Endothelial cell of umbilical vein (primary cell): ENCODE measurements around the gene QRFP. TPM values are rescaled to one million over a fixed set of nuclear protein-coding genes. Genes with fewer than 3 reads are reported as not detected.

ENCODE experiments used
- BruUV-seq: library from RNA; stranded (reverse); fragments of 400-500 nt; replicated peaks from 2 replicates; lab custom pipeline; 2021; lab: Mats Ljungman, UMichigan
- CTCF ChIA-PET: fragments of 300-600, 350-600 bp; sonication (Branson Sonifier 250); formaldehyde crosslinking; loops from one replicate; lab custom pipeline; 2021; ENCODE audit warnings: antibody characterized with exemption, inconsistent platforms; lab: Charles Lee
- POLR2A ChIA-PET: fragments of 300-600, 350-600 bp; sonication (Branson Sonifier 250); formaldehyde crosslinking; loops from one replicate; lab custom pipeline; 2021; ENCODE audit warnings: antibody characterized with exemption, inconsistent platforms; lab: Charles Lee
- DNase-seq: peaks from one replicate; pipeline ENCODE4 v3.0.0-alpha.2; 2011; ENCODE audit warnings: low read depth, low spot score
- FAIRE-seq: peaks from 2 replicates; lab custom pipeline; 2011; peaks lifted over from hg19 to GRCh38; lab: Jason Lieb, UNC
- H2AFZ ChIP-seq: 2 replicates; pipeline ENCODE4 v1.6.0; 2012; ENCODE audit warnings: low read depth, low read length, control low read depth, inconsistent platforms
- H3K27ac ChIP-seq: 2 replicates; pipeline ENCODE4 v1.5.1; 2011; ENCODE audit warnings: low read depth, mild to moderate bottlenecking, control low read depth, low read length, moderate library complexity; ENCODE audit not compliant: insufficient read depth
- H3K27me3 ChIP-seq, 2 experiments: 2 replicates each; pipeline versions ENCODE4 v1.6.0 to v1.6.1; 2011; ENCODE audit warnings: low read length in 2 of 2, mixed read lengths in 1 of 2; ENCODE audit not compliant: control insufficient read depth in 2 of 2, insufficient read depth in 2 of 2
- H3K36me3 ChIP-seq, 2 experiments: 2 replicates in 1 of 2; 3 replicates in 1 of 2; pipeline ENCODE4 v1.5.1; 2011; ENCODE audit warnings: low read length in 2 of 2, mild to moderate bottlenecking in 1 of 2, moderate library complexity in 1 of 2; ENCODE audit not compliant: control insufficient read depth in 2 of 2, insufficient read depth in 2 of 2; ENCODE audit errors: extremely low read depth in 1 of 2
- H3K4me1 ChIP-seq: 3 replicates; pipeline ENCODE4 v1.5.1; 2011; ENCODE audit warnings: mild to moderate bottlenecking, low read length; ENCODE audit not compliant: control insufficient read depth, insufficient read depth; ENCODE audit errors: extremely low read depth
- H3K4me2 ChIP-seq: 2 replicates; pipeline ENCODE4 v1.6.1; 2011; ENCODE audit warnings: low read length, control low read depth, mixed read lengths; ENCODE audit not compliant: insufficient read depth
- H3K4me3 ChIP-seq, 3 experiments: fragments of 200-600 bp in 1 of 3; sonication (generic), shearing (Covaris generic) in 1 of 3; replicated peaks in 1 of 3; 2 replicates each; pipeline ENCODE4 v1.5.1; 2011 to 2016; ENCODE audit warnings: control low read depth in 3 of 3, low read length in 3 of 3, mild to moderate bottlenecking in 2 of 3, inconsistent platforms in 1 of 3, low read depth in 1 of 3, moderate library complexity in 1 of 3; ENCODE audit not compliant: insufficient read depth in 1 of 3
- H3K79me2 ChIP-seq: 2 replicates; pipeline ENCODE4 v1.6.0; 2012; ENCODE audit warnings: low read length, inconsistent platforms; ENCODE audit not compliant: control insufficient read depth, insufficient read depth
- H3K9ac ChIP-seq: replicated peaks from 2 replicates; pipeline ENCODE3; 2011; ENCODE audit warnings: low read length, control low read depth; ENCODE audit not compliant: insufficient read depth; ENCODE audit errors: extremely low read depth
- H3K9me1 ChIP-seq: replicated peaks from 3 replicates; pipeline ENCODE4 v1.6.0; 2011; ENCODE audit warnings: mild to moderate bottlenecking, low read length; ENCODE audit not compliant: control insufficient read depth, insufficient read depth; ENCODE audit errors: extremely low read depth
- H3K9me3 ChIP-seq: replicated peaks from 2 replicates; pipeline ENCODE4 v1.5.1; 2012; ENCODE audit warnings: low read length, inconsistent platforms; ENCODE audit not compliant: control insufficient read depth, insufficient read depth
- H4K20me1 ChIP-seq: replicated peaks from 2 replicates; pipeline ENCODE3; 2011; ENCODE audit warnings: mild to moderate bottlenecking, low read length; ENCODE audit not compliant: control insufficient read depth, insufficient read depth; ENCODE audit errors: extremely low read depth
- EZH2 ChIP-seq: IDR thresholded peaks from 2 replicates; pipeline ENCODE4 v1.6.1; 2012; ENCODE audit warnings: borderline replicate concordance, low read depth, mild to moderate bottlenecking, moderate library complexity, low read length, inconsistent platforms; ENCODE audit not compliant: severe bottlenecking
- FOS ChIP-seq: IDR thresholded peaks from 2 replicates; pipeline ENCODE4 v1.6.1; 2011; ENCODE audit warnings: mild to moderate bottlenecking, low read length, moderate library complexity, borderline replicate concordance; ENCODE audit not compliant: insufficient read depth
- GATA2 ChIP-seq: IDR thresholded peaks from 2 replicates; pipeline ENCODE4 v1.7.0; 2011; ENCODE audit warnings: low read depth, mild to moderate bottlenecking, moderate library complexity, mixed read lengths, low read length; ENCODE audit not compliant: insufficient read length, insufficient read depth
- JUN ChIP-seq: IDR thresholded peaks from 2 replicates; pipeline ENCODE4 v1.6.1; 2011; ENCODE audit warnings: borderline replicate concordance, low read depth; ENCODE audit not compliant: insufficient read length, insufficient read depth
- MYC ChIP-seq: IDR thresholded peaks from one replicate; pipeline ENCODE4 v1.6.1; 2011; ENCODE audit warnings: mild to moderate bottlenecking, low read depth, low read length
- POLR2A ChIP-seq: IDR thresholded peaks from 2 replicates; pipeline ENCODE4 v1.6.1; 2012; ENCODE audit warnings: low read depth, mild to moderate bottlenecking, control low read depth, low read length
- POLR2AphosphoS5 ChIP-seq: IDR thresholded peaks from 2 replicates; pipeline ENCODE4 v1.6.1; 2012; ENCODE audit warnings: low read depth, mild to moderate bottlenecking, control low read depth, low read length, moderate library complexity; ENCODE audit not compliant: insufficient read depth
- dilution Hi-C: fragments of 300-500 bp; cut with MboI; formaldehyde crosslinking; loops from one replicate; pipeline ENCODE4 v1.15.0; 2019; ENCODE audit warnings: low sequenced_read_pairs; ENCODE audit not compliant: extremely low pct_ligation_motif_present
- intact Hi-C: fragments of 100-400 bp; cut with micrococcal nuclease; formaldehyde crosslinking; loops from one replicate; pipeline ENCODE4 v1.10.0; 2022
- polyA plus RNA-seq, 4 experiments: library from polyadenylated mRNA; depleted of rRNA in 3 of 4; stranded (reverse) in 3 of 4; unstranded in 1 of 4; fragments of >200 nt; gene quantifications; 2 replicates each; pipeline versions ENCODE4 v1.2.1 to v1.2.3, GENCODE V29; 2011 to 2012; ENCODE audit warnings: missing spikeins in 1 of 4
- total RNA-seq: library from RNA; stranded (reverse); gene quantifications from 2 replicates; pipeline ENCODE4 v1.2.3, GENCODE V29; 2021
- TF ChIP-seq, protein P1 (sequence below): IDR thresholded peaks from 2 replicates; pipeline ENCODE4 v1.6.1; 2011; ENCODE audit not compliant: insufficient read depth, insufficient read length
- TF ChIP-seq, protein P2 (sequence below), 2 donors: IDR thresholded peaks; 1 replicate in 1 of 2; 2 replicates in 1 of 2; pipeline ENCODE4 v1.5.1; 2011; ENCODE audit warnings: low read length in 2 of 2, mild to moderate bottlenecking in 2 of 2, moderate library complexity in 2 of 2, control low read depth in 1 of 2, inconsistent platforms in 1 of 2, low read depth in 1 of 2; ENCODE audit not compliant: insufficient read depth in 1 of 2; ENCODE audit errors: extremely low read depth in 1 of 2

Gene QRFP
- total and polyA plus RNA-seq, 2 donors (not counting 3 experiments of a cell fraction or from before 2014, with no cell fraction given): not detected

- intact Hi-C loops: no loop called here
Measured at GRCh38 chr9:130873966-130874365, 22.6 kb downstream of the QRFP start.

More at GRCh38 chr9:130873966-130874365, 22.6 kb downstream of the QRFP start:
- Histone ChIP-seq H3K36me3 (peaks cover 39 to 54% of the 10 kb centered on the region in 2 experiments), H3K27ac (no peak overlapping the region), H3K4me2 (no peak overlapping the region), H2AFZ (no peak overlapping the region), H3K9me1 (no peaks in the 10 kb centered on the region), H3K4me3 (no peak overlapping the region), H3K4me1 (no peaks in the 10 kb centered on the region), H3K9me3 (no peaks in the 10 kb centered on the region), H3K9ac (no peak overlapping the region), H3K79me2 (peaks cover 29% of the 10 kb centered on the region), H3K27me3 (no peaks in the 10 kb centered on the region), H4K20me1 (no peaks in the 10 kb centered on the region)
- FAIRE-seq: no peak
- CTCF ChIA-PET: interaction anchor here (1.7 kb wide), 1 partner anchor 173 kb away, joined by 5 read pairs; no protein-coding TSS in a partner anchor
- TF ChIP-seq POLR2AphosphoS5 (no peak), MYC (no peak), FOS (no peak), POLR2A (no peak), GATA2 (no peak), JUN (no peak), EZH2 (no peak)
- TF ChIP-seq, protein P1, sequence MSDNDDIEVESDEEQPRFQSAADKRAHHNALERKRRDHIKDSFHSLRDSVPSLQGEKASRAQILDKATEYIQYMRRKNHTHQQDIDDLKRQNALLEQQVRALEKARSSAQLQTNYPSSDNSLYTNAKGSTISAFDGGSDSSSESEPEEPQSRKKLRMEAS: no peak
- TF ChIP-seq, protein P2, sequence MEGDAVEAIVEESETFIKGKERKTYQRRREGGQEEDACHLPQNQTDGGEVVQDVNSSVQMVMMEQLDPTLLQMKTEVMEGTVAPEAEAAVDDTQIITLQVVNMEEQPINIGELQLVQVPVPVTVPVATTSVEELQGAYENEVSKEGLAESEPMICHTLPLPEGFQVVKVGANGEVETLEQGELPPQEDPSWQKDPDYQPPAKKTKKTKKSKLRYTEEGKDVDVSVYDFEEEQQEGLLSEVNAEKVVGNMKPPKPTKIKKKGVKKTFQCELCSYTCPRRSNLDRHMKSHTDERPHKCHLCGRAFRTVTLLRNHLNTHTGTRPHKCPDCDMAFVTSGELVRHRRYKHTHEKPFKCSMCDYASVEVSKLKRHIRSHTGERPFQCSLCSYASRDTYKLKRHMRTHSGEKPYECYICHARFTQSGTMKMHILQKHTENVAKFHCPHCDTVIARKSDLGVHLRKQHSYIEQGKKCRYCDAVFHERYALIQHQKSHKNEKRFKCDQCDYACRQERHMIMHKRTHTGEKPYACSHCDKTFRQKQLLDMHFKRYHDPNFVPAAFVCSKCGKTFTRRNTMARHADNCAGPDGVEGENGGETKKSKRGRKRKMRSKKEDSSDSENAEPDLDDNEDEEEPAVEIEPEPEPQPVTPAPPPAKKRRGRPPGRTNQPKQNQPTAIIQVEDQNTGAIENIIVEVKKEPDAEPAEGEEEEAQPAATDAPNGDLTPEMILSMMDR (IDR thresholded peaks at IDR 0.05; ENCODE audit: extremely low read depth in 1 of 2, insufficient read depth in 1 of 2, low read depth in 1 of 2, low read length in 2 of 2): no peak
- no peak for DNase-seq
- POLR2A ChIA-PET: no interaction called here
- BruUV-seq: no TSS peak
- dilution Hi-C loops: loop anchor here (25.0 kb wide), 1 partner anchor 187 kb away; the partner anchor contains the start of gene EXOSC2
